Measurements from ENCODE around the gene ZMYM1.
"Not testable (repeated sequence)": the region's sequence is repeated elsewhere in the genome, so short reads cannot be mapped to it uniquely, and the experiment has no call there.

ZMYM1 gene

DNA sequence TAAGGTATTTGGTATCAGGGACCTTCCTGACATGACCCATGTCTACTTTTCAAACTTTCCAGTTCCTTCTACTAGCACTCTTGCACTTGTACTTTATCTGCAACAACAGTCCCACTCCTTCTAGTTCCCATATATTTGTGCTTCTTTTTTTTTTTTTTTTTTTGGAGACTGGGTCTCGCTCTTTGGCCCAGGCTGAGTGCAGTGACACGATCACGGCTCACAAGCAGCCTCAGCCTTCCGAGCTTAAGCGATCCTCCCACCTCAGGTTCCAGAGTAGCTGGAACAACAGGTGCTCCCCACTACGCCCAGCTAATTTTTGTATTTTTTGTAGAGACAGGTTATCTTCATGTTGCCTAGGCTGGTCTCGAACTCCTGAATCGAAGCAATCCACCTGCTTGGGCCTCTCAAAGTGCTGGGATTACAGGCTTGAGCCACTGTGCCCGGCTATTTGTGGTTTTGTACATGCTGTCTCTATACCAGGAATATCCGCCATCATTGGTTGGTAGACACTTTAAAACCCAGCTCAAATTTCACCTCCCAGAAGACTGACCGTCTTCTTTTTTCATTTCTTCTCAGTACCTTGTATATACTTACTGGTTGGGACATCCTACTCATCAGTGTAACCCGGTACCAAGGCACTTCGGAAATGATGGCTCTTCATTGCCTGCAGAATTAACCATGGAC lies 1.1 kb downstream of the ZMYM1 start:
- no peak for DNase-seq

DNA sequence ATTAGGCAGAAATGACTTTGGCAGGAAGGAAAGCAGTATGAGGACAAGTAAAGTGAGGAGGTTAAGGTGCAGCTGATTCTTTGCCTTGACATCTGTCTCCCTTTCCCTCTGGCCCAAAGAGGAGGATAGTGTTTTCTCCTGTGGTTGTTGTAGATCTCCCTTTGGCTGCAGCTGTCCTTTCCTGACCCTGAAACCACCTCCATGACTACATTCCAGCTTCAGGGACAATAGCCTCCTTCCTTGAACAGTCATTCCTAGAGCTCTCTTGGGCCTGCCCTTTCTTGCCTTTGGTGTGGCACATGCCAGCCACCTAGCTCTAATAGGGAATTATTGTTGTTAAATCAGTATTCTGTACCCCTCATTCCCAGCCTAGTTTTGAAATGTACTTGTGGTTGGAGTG lies 6.2 kb downstream of the ZMYM1 start:
- DNase-seq: no peak

DNA sequence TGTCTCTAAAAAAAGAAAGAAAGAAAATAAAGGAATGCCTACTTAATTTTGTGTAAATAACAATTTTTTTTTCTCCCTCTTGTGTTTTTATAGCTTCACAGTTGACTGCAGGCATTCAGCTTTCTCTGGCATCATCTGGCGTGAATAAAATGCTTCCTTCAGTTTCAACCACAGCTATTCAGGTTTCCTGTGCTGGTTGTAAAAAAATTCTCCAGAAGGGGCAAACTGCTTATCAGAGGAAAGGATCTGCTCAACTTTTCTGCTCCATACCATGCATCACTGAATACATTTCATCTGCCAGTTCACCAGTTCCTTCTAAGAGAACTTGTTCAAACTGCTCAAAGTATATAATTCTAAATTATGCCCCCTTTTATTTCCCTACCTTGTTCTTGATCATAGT lies 18.0 kb downstream of the ZMYM1 start:
- no peak for DNase-seq

DNA sequence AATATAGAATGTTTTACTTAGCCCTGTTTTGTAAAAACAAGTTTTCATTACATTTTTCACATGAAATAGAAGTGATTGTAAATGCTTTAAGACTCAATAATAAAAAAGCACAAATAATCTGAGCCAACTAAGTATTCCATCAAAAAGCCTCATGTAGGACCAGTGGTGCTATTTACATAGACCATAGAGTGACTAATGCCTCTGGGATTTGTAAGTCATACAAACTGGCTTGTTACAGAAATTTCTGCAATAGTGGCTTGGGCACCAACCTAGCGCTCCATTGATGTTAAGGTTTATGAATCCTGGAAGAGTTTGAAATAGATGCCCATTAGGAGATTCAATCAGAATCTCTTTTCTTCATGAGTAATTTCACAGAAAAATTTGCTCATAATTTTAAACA lies 31.9 kb downstream of the ZMYM1 start:
- no peak for DNase-seq

DNA sequence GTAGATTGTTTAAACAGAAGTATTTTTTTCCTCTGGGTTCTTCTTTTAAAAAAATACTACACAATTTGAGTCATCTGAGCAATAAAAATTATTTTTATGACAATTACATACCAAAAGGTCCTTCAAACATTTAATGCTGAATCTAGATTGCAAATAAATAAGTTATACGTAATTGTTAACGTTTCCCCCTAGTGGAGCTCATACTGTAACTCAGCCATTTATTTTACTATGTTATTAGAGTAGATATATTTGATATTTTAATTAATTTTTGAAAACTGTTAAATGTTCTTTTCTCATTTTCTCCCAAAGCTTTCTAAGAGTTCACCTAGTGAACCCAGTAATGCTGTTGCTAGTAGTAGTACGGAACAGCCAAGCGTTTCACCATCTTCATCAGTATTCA lies 33.5 kb downstream of the ZMYM1 start:
- DNase-seq: no peak

DNA sequence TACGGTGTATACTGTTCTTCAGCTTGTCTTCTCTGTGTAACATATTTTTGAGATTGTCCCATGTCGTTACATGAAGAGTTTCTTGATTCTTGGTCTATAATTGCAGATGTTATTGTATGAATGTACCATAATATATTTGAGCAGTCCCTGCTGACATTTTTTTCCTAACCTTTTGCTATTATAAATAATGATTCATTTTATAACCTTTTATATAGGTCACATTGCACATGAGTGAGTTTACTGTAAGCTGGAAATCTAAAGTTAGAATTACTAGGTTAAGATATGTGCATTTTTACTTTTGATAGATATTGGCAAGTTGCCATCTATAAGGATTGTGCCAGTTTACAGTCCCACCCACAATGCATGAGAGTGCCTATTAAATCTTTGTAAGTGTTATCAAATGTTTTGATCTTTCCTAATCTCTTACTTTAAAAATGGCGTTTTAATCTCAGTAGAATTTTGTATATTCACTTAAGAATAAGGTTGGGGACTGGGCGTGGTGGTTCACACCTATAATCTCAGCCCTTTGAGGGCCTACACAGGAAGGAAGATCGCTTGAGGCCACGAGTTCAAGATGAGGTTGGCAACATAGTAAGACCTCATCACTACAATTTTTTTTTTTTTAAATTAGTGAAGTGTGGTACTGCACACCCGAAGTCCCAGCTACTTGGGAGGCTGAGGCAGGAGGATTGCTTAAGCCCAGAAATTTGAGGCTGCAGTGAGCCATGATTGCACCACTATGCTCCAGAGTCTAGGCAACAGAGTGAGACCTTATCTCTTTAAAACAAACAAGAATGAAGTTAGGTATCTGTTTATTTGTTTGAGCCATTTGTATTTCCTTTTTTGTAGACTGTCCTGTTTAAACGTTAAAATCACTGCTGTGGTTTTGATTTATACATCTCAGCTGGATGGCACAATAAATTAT lies 36.5 kb downstream of the ZMYM1 start:
- DNase-seq: no peak

DNA sequence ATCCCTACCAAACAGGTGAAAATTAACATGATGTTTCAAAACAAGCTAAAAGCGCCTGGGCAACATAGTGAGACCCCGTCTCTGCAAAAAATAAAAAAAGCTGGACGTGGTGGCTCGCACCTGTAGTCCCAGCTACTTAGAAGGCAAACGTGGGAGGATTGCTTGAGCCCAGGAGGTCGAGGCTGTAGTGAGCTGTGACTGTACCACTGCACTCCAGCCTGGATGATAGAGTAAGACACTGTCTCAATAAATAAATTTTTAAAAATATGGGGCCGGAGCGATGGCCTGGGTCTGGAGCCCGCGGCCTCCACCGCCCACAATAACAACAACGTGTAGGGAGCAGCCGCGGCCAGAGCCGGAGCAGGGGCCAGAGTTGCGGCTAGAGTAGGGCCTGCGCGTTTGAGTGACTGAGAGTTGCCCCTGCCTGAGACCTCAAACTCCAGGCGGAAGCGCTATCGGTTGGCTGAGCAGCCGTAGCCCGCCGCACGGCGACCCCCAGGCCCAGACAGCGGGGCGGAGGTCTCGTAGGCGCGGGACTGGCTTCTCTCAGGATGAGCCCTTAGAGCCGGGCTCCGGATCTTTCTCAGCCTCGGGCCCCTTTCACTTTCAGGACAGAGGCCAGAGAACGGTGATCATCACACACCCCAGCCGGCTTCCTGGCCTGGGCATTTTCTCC lies 41.4 kb downstream of the ZMYM1 start:
- no peak for DNase-seq

DNA sequence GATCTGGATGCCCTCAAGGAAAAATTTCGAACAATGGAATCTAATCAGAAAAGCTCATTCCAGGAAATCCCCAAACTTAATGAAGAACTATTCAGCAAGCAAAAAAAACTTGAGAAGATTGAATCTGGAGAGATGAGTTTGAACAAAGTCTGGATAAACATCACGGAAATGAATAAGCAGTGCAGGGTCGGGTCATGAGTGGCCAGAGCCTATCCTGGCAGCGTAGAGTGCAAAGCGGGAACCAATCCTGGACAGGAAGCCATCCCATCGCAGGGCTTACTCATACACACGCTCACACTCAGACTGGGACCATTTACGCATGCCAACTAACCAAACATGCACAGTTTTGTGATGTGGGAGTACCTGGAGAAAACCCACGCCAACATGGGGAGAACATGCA lies 43.1 kb downstream of the ZMYM1 start:
- DNase-seq: no peak

DNA sequence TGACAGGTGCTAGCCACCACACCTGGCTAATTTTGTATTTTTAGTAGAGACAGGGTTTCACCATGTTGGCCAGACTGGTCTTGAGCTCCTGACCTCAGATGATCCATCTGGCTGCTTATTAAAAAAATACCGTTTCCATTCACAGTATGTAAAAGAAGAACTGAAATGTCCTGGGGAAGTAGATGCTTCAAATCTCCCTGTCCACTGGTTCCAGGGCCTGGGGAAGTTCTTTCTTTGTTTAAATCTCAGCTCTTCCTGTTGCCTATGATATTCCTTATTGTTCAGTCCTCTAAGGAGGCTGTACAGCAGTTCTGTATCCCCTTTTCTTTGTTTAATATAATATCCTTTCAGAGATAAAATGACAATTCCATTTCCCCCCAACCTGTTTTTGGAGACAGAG lies 47.4 kb downstream of the ZMYM1 start:
- DNase-seq: no peak

DNA sequence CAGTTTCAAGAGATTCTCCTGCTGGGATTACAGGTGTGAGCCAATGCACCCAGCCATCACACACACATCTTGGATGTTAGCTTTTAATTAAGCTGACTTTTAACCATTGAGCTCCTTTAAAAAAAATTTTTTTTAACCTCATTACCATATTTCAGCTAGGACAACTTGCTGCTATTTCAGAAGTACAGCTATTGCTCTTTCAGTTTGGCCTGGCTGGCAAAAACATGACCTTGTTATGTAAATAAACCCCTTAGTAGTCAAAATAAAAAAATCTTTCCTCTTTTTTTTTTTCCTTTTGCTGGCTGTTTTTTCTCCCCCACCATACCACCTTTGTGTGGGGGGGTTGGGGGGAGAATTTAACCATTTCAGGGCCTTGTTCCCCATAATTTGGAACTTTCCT lies 49.9 kb downstream of the ZMYM1 start:
- no peak for DNase-seq

DNA sequence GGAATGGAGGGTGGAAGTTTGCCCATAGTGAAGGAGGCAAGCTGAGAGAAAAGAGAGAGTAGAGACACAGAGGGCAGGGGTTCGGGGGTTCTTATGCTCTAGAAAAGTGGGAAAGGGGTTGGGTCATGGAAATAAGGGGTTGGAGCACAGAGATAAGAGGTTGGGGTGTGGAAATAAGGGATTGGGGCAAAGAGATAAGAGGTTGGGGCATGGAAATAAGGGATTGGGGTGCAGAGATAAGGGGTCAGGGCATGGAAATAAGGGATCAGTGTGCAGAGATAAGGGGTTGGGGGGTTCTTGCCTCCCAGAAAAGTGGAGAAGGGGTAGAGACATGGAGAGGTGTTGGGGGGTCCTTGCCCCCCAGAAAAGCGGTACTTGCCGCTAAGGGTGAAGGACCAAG lies 57.6 kb downstream of the ZMYM1 start:
- DNase-seq: no peak

DNA sequence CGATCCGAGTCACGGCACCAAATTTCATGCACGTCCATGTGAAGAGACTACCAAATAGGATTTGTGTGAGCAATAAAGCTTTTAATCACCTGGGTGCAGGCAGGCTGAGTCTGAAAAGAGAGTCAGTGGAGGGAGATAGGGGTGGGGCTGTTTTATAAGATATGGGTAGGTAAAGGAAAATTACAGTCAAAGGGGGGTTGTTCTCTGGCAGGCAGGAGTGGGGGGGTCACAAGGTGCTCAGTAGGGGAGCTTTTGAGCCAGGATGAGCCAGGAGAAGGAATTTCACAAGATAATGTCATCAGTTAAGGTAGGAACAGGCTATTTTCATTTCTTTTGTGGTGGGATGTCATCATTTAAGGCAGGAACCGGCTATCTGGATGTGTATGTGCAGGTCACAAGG lies 58.4 kb downstream of the ZMYM1 start:
- not testable (repeated sequence) for DNase-seq

DNA sequence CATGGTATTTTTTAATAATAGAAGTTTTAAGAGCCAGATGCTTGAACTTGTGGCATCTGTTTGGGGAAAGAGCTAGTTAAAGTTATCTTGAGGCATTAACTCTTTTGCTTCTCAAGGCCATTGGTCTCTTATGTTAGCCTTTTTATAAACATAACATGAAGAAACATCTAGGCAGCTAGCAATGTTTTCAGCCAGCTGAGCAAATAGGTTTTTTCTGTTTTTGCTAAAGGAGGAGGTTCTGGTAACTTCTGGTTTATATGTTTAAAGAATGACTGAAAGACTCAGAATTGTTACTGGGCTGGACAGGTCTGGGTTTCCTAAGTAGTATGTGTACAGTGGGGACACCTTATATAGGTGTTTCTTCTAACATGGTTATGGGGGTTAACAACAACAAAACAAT lies 63.1 kb downstream of the ZMYM1 start:
- DNase-seq: not testable (repeated sequence)

DNA sequence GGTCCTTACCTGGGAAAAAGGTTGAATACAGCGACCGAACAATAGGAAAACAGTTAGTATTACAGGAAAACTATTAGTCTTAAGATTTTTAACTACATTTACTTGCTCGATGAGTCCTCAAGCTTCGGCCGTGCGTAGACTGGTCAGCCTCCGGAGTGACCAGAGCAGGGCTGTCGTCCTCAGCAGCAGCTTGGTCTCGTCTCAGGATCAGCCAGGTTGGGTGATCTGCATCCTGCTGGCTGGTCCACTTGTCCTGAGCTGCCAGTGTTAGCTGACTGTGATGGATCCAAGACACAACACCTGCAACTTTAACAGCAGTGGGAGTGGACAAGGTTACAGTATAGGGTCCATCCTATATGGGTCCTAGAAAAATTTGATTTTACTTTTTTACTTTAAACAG lies 63.5 kb downstream of the ZMYM1 start:
- DNase-seq: not testable (repeated sequence)

DNA sequence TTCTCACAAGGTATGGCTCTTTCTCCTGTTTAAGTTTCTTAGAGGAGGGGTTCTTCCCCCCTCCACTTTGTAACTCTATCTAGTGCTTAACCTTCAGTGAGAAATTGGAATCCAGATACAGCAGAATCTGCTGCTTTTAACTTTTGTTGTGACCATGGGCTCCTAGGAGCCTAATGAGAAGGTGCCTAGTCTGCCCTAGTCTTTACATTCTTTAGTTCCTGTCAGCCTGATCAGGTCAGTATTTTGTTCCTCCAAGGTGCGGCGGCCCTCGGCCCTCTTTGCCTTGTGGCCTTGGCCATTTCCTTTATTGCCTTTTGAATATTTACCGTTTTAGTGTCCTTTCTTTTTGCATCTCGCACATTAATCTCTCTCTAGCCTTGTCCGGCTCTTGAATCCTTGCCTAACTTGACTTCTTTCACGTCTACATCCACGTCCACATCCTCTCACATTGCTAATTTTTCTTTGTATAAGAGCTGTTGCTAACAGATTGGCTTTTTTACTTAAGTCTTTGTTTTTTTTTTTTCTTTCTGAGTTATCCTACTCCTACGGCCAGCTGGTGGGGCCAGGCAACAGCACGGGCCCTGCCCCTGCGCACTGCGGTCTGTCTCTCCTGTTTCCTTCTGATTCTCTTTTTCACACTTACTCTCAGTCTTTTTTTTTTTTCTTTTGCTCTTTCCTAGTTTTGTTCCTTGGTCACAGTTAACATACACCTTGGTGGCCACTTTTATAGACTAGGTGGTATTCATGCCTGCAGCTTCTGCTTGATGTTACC lies 64.7 kb downstream of the ZMYM1 start:
- DNase-seq: no peak

DNA sequence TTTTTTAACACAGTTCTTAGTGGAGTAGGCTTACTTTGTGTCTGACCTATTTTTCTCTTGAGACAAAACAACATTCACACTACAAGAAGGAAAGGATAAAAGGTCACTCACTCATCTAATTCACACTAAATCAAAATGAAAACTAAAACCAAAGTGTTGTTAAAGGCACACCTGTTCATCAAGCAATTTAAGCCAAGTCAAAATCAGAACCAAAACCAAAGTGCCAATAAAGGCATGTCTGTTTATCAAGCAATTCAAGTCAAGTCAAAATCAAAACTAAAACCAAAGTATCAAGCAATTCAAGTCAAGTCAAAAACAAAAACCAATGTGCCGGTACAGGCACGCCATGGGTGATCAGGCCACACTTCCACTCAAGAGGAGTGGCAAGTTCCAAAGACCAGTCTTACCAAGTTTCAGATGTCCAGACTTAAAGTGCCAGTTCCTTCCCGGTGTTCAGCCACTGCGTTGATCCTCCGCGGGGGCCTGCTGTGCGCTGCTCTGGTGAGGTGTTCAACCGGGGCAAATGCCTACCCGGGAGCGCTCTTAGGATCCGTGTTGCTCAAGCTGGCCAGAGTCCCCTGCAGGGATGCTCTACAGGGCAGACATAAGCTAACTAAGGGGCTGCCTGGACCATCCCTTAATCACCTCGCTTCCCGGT lies 66.8 kb downstream of the ZMYM1 start:
- DNase-seq: not testable (repeated sequence)

DNA sequence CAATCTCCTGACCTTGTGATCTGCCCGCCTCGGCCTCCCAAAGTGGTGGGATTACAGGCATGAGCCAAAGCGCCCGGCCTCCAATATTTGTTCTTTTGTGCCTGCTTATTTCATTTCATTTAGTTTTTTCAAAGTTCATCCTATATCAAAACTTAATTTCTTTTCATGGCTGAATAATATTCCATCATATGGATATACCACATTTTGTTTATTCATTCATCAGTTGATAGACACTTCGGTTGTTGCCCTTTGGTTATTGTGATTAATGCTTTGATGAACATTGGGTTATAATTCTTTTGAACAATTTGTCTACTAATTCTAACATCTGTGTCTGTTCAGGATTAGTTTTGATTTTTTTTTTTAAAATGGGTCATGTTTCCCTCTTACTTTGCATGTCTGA lies 72.0 kb downstream of the ZMYM1 start:
- DNase-seq: no peak

DNA sequence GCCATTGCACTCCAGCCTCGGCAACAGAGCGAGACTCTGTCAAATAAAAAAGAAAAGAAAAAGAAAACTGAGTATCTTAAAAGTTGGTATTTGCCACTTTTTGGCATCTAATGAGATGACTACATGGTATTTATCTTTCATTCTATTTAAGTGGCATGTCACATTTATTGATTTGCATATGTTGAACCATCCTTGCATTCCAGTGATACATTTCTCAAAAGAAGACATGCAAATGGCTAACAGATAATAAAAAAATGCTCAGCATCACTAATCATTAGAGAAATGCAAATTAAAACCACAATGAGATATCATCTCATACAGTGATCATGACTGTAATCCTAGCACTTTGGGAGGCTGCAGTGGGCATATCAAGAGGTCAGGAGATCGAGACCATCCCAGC lies 85.7 kb downstream of the ZMYM1 start:
- DNase-seq: no peak

Measured in cortex of kidney (tissue), 1 donor.